Prostate gland (tissue), 2 donors: Measurements from ENCODE around the gene CEP97. TPM values are rescaled to one million over a fixed set of nuclear protein-coding genes. Genes with fewer than 3 reads are reported as not detected.
A peak's percentile ranks its signal among the peaks of the same experiment; 100 is the strongest.
"Not testable (repeated sequence)": the region's sequence is repeated elsewhere in the genome, so short reads cannot be mapped to it uniquely, and the experiment has no call there.

Experiments
- DNase-seq: peaks from one replicate; pipeline ENCODE4 v3.0.0-alpha.2; 2019; ENCODE audit warnings: low spot score
- H3K27ac ChIP-seq, 2 donors: fragments of 200-600 bp; sonication (generic); 2 replicates each; pipeline ENCODE4 v1.5.1; 2017 to 2019
- H3K27me3 ChIP-seq: fragments of 200-600 bp; sonication (generic); replicated peaks from 2 replicates; pipeline ENCODE4 v1.5.1; 2019; ENCODE audit not compliant: insufficient read depth
- H3K36me3 ChIP-seq, 2 donors: fragments of 200-600 bp; sonication (generic); 1 replicate in 1 of 2; 2 replicates in 1 of 2; pipeline versions ENCODE4 v1.5.1 to v1.8.1; 2017 to 2019
- H3K4me1 ChIP-seq: fragments of 200-600 bp; sonication (generic); replicated peaks from 2 replicates; pipeline ENCODE4 v1.5.1; 2019
- H3K4me3 ChIP-seq, 2 donors: fragments of 200-600 bp; sonication (generic); 2 replicates each; pipeline ENCODE4 v1.5.1; 2017 to 2019
- H3K9me3 ChIP-seq: fragments of 200-600 bp; sonication (generic); 2 replicates; pipeline ENCODE4 v1.5.1; 2017
- CTCF ChIP-seq, 4 experiments: fragments of 200-600 bp in 2 of 4; fragments of 450-650 bp in 2 of 4; sonication (generic) in 2 of 4; IDR thresholded peaks; 1 replicate in 3 of 4; 2 replicates in 1 of 4; pipeline ENCODE4 v1.5.1; 2016 to 2019; ENCODE audit warnings: antibody characterized with exemption in 4 of 4, mild to moderate bottlenecking in 2 of 4, moderate library complexity in 2 of 4
- POLR2A ChIP-seq: fragments of 450-650 bp; IDR thresholded peaks from one replicate; pipeline ENCODE4 v1.6.1; 2016; ENCODE audit warnings: antibody characterized with exemption, mild to moderate bottlenecking
- POLR2AphosphoS5 ChIP-seq: sonication (generic); formaldehyde crosslinking; IDR thresholded peaks from one replicate; pipeline ENCODE4 v1.6.1; 2017; ENCODE audit warnings: antibody characterized with exemption
- WGBS: methylation state at CpG from one replicate; pipeline ENCODE4 v1.1.5; 2018; 5-methylcytosine and 5-hydroxymethylcytosine counted together
- intact Hi-C: fragments of 100-400 bp; cut with DNase I; formaldehyde crosslinking; loops from one replicate; pipeline ENCODE4 v1.14.2; 2022
- total RNA-seq, 2 donors: library from RNA; depleted of rRNA; stranded (reverse); fragments of >200 nt; gene quantifications; one replicate each; pipeline ENCODE4 v1.1.0, GENCODE V29; 2016

The CEP97 gene
- total RNA-seq, 2 donors from 2014 or later, result 5.5 to 14.7 TPM

GRCh38 chr3:101687142-101687931 is 37.1 kb upstream of the CEP97 start:
- peak overlapping the region; percentile 89 to 92 for H3K27ac ChIP-seq
- intact Hi-C loops, result loop anchor here (2.0 to 10.0 kb wide), 2 partner anchors 91 to 173 kb away; partner anchors contain the start of genes NXPE3 and SENP7
- H3K4me3 ChIP-seq, result peak overlapping the region; percentile 56 to 67
- H3K9me3 ChIP-seq, result no peaks in the 10 kb centered on the region
- no peak for DNase-seq
- no peak for TF ChIP-seq POLR2A
- TF ChIP-seq CTCF (IDR thresholded peaks at IDR 0.05), result no peak
- H3K27me3 ChIP-seq, result no peaks in the 10 kb centered on the region
- H3K36me3 ChIP-seq, result no peaks in the 10 kb centered on the region
- WGBS, result 42% methylated on average over 25 of the region's 25 CpGs
- peaks cover 4% of the 10 kb centered on the region for H3K4me1 ChIP-seq

GRCh38 chr3:101689286-101689685 is 35.1 kb upstream of the CEP97 start:
- H3K4me1 ChIP-seq, result peaks cover 1% of the 10 kb centered on the region
- H3K27me3 ChIP-seq, result no peaks in the 10 kb centered on the region
- no peak for DNase-seq
- intact Hi-C loops, result loop anchor here (10.0 kb wide), 1 partner anchor 174 kb away; the partner anchor contains the start of gene SENP7
- H3K36me3 ChIP-seq, result no peaks in the 10 kb centered on the region
- H3K9me3 ChIP-seq, result no peaks in the 10 kb centered on the region
- TF ChIP-seq POLR2A (no peak), POLR2AphosphoS5 (no peak), CTCF (IDR thresholded peaks at IDR 0.05) (no peak)
- H3K4me3 ChIP-seq, result no peak overlapping the region
- no peak overlapping the region for H3K27ac ChIP-seq
- 85% methylated on average over 2 of the region's 2 CpGs for WGBS

DNA sequence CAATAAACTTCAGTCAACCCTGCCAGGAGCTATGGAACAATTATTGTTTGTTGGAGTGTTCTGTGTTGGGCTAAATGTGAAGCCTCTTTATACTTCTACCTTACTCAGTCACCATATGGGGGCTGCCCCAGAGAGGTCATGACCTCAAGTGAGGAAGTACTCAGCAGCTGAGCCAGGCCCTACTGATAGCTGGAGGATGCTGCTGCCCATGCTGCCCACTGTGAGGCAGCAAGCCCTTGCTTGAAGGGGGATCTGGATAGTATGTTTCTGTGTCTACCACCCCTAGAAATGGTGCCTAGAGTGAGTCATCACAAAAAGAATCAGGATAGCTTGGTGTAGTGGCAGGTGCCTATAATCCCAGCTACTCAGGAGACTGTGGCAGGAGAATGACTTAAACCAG is 33.4 kb upstream of the CEP97 start:
- no peaks in the 10 kb centered on the region for H3K9me3 ChIP-seq
- H3K36me3 ChIP-seq, result no peaks in the 10 kb centered on the region
- H3K4me3 ChIP-seq, result no peak overlapping the region
- H3K27me3 ChIP-seq, result no peaks in the 10 kb centered on the region
- H3K4me1 ChIP-seq, result no peaks in the 10 kb centered on the region
- no peak for DNase-seq
- TF ChIP-seq POLR2A, result no peak
- TF ChIP-seq CTCF (IDR thresholded peaks at IDR 0.05), result no peak
- no peak for TF ChIP-seq POLR2AphosphoS5
- intact Hi-C loops, result no loop called here
- H3K27ac ChIP-seq, result no peak overlapping the region

GRCh38 chr3:101691685-101692671 is 32.4 kb upstream of the CEP97 start:
- H3K9me3 ChIP-seq, H3K27ac ChIP-seq, H3K27me3 ChIP-seq, DNase-seq, H3K4me1 ChIP-seq, H3K36me3 ChIP-seq, H3K4me3 ChIP-seq, intact Hi-C loops: not testable (repeated sequence)
- WGBS, result 63% methylated on average over 14 of the region's 15 CpGs

GRCh38 chr3:101693540-101693939 is 30.9 kb upstream of the CEP97 start:
- H3K9me3 ChIP-seq, H3K27me3 ChIP-seq, intact Hi-C loops, DNase-seq, H3K4me3 ChIP-seq, H3K4me1 ChIP-seq, H3K27ac ChIP-seq, H3K36me3 ChIP-seq: not testable (repeated sequence)
- peak in 2 of 4 experiments; percentile 32 to 37 for TF ChIP-seq CTCF (IDR thresholded peaks at IDR 0.05)
- WGBS, result 77% methylated on average over 13 of the region's 13 CpGs

- WGBS, result 80% methylated on average over 4 of the region's 4 CpGs
- H3K27me3 ChIP-seq, H3K4me3 ChIP-seq, H3K4me1 ChIP-seq, intact Hi-C loops, H3K36me3 ChIP-seq, DNase-seq, H3K9me3 ChIP-seq, H3K27ac ChIP-seq: not testable (repeated sequence)
Observed at GRCh38 chr3:101694836-101695235, 29.6 kb upstream of the CEP97 start.
